ENCODE data around the gene ERN1.

Gene ERN1

DNA sequence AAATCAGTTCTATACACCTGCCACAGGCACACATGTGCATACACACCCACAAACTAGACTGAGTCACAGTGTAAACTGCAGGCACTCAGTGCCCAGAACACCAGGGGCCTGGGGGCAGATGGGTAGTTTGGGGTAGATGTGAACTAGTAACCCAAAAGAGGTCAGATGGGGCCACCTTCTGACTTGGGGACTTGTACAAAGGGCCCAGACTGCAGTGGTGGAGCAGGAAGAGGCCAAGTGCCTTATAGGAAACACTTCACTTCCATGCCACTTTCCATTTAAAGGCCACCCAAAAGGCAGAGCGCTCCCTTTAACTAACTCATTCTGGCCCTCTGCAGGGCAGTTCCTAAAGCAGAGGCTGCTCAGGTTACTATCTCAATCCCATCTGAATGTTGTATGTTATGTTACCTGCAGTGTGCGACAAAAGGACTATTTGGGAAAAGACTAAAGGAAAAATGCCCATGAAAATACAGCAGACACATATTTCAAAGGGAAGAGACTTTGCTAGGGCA, 27.8 kb upstream of the ERN1 start:
- no peak for DNase-seq (ENCODE audit: low read depth)

DNA sequence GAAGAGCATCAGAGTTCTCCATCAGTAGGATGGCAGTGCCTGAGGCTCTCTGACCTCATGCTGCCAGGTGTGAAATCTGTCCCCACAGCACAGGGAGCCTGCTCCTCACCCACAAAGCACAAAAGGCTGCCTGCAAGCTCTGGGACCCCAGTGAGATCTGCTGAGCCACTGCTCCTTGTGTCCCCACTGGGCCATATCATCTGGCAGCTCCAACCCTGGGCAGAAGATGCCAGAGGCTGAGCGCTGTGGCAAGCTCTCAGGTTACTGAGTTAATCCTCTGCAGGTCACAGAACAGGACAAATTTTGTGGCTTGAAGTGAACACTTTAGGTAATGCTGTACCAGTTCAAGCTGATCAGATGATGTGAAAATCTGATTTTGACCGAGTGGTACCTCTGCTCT, 26.7 kb upstream of the ERN1 start:
- DNase-seq (ENCODE audit: low read depth): no peak

DNA sequence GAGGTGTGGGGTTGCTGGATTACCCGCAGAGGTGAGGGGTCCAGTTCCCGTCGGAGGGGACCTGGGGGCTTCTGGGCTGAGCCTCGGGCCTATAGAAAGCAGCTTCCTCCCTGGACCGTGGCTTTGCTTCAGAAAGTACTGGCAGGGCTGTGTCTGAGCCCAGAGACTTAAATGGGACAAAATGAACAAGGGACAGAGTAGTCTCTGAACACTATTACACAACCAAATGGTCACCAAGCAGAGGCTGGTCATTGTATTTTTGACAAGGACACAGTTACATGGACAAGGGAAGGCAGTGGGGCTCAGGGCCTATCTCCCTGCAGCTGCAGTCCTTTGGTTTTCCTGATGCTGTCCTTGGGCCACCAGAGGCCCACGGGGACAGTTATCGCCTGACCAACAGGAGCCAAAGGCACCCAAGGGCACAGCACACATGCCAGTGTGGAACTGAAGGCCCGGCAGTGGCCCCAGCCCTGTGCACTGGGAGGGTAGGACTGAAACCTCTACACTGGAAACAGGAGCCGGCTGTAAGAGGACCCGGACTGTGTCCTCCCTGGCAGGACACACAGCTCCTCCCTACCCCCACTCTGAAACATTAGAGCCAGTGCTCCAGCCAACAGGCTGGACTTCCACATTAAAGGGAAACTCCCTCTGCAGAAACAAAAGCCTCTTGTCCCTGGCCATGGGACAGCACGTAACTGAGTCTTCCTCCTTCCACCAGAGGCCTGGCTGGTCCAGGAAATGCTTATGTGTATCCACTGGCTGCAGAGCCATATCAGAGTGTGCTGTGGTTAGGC, 26.0 kb upstream of the ERN1 start:
- DNase-seq (ENCODE audit: low read depth): no peak

DNA sequence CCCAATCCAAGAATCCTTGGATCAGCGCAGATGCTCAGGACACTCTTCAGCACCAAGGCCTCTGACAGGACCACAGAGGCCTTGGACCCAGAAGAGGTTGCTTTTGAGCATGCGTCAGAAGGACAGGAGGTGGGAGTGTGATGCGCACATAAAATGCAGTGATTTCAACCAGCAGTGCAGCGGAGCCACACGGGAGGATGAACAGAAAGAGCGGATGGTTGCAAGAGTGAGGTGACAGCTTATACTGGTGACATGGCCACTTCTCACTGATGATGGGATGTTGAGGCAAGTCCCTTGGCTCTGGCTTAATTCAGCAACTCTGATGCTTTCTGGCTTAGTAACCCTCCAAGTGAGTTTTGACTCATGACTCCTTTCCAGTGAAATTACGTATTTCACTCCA, 25.2 kb upstream of the ERN1 start:
- no peak for DNase-seq (ENCODE audit: low read depth)

DNA sequence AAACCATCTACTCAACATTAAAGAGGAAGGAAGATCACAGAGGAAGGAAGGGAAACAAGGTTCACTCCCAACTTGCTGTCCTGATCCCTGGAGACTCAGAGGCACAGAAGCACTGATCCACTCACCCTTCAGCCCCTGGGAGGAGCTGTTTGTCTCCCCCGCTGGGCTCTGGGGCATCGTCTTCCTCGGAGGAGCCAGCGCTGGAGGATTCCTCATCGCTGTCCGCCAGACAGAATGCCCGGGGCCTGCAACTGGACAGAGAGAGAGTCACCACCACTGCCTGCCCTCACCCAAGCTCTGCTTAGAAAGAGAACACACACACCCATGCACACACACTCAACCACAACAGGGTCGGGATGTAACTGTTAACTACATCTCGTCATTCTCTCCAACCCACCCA, 24.8 kb upstream of the ERN1 start:
- no peak for DNase-seq (ENCODE audit: low read depth)

DNA sequence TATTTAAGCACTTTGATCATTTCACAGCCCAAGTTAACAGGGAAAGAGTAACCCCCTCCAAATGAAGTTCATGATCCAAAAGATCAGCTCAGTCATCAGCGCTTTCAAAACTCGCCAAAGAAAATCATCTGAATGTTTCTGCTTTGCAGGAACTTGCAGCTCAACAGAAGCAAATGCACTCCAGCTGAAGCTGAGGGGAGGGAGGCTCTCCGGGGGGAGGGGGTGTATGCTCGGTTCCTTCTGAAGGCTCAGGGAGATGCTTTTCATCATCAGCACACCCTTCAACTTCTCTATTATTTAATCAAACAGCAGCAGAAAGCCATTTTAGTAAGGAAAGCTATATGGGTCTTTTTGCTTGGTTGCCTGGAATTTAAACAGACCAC, 24.4 kb upstream of the ERN1 start:
- DNase-seq (ENCODE audit: low read depth): no peak

DNA sequence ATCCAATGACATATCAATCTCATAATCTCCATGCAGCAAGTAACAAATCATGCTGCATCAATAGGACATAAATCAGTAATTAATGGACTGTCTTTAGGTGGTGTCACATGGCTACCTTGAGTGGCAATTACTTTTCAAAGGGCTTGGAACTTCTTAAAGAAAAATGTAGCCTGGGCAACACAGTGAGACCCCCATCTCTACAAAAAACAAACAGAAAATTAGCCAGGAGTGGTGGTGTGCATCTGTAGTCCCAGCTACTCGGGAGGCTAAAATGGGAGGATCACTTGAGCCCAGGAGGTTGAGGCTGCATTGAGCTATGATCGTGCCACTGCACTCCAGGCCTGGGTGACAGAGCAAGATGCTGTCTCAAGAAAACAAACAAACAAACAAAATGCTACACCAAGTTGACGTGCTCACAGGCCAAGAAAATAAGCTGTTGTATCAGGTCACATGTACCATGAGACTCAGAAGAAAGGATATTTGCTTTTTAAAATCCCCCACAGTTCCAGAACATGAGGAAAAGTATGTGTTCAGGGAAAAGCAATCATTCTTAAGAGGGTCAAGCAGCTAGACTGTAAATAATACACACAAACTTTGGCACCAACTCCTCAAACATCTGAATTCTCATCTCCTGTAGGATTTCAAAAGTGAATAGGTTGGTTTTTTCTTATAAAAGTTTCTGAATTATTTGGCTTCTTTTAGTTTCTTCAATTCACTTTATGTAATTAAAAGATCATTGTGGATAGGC, 23.8 kb upstream of the ERN1 start:
- no peak for DNase-seq (ENCODE audit: low read depth)

DNA sequence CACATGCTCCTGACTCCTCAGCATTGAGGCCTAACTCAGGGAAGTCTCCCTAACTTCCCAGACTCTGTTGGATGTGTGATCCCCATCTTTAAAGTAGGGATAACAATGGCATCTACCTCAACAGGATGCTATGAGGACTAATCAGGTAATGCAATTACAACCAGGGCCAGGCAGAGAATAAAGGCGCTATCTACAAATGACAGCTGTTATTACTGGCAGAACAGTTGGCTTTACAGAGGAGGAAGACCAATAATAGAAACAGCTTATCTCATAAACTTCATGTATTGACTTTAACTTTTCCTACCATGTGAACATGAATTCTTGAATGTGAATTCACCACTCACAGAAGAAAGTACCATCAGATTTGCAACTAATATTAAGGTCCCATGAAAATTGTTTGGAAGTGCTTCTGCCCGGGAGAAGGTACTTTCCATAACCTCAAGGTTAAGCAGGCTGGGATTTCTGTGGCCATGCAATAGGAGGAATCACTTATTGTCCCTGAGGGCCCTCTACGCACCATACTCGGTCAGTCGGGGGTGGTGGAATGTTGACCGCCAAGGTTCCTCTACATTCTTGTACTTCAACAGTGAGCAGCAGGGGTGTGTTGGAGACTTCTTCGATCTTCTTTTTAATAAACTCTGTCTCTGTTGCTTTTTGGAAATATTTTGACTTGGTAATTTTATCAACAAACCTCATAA, 22.6 kb upstream of the ERN1 start:
- DNase-seq (ENCODE audit: low read depth): no peak

DNA sequence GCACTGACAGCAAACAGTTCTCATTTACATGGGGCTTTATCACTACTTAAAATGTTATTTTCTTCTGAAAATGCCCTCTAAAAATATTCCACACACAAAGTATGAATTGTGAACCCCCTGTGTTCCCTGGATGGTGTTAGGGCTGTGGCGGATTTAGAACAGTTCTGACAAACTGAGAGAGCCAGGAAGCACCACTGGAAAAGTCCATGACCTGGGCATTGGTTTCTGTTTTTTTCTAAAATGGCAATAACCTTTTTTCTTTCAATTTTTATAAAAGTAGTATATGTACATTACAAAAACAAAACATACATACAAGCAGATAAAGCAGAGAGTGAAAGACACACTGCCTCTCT, 21.0 kb upstream of the ERN1 start:
- no peak for DNase-seq (ENCODE audit: low read depth)

DNA sequence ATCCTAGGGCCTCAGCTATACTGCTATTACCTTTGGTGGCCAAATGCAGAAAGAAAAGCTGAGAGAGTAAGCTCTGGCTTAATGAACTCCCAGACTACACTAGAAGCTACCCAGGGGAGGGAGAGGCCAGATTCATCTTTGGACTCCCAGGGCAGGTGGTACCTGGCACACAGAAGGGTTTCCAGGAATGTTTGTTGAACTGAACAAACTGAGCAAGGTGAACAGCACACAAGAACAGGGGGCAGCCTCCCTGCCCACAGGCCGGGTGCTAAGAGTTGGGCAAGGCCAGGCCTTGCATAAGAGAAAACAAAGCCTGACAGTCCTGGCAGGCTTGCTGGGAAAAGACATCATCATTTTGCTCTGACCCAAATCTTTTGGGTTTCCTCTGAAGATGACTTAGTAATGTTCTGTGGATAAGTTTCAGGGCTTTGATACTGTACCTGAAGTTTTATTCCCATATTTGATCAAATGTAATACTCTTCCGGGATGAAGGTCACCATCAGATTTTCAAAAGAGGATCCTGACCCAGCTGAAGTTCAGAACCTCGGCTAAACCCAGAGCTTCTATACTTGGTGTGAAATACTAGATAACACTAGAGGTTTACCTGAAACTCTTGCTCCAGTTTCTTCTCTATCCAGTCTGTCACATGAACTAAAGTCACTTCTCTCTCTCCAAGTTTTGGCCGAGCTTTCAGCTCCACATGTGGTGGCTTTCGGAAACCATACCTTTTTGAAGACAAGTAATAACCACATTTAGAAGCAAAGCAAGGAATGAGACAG, 20.5 kb upstream of the ERN1 start:
- DNase-seq (ENCODE audit: low read depth): no peak

DNA sequence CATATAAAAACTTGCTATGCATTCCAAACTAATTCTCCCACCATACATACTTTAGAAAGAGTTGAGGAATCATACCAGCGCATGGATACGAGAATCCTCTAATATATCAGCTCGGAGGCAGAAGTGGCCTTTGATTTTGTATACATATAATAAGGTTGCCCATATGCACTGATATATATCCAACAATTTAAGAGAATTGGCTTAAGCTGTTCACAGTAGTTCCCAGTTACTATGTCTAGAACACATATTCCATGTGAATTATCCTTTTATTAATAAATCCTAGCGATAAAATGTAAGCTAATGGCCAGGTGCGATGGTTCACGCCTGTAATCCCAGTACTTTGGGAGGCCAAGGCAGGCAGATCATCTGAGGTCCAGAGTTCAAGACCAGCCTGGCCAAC, 19.3 kb upstream of the ERN1 start:
- no peak for DNase-seq (ENCODE audit: low read depth)

DNA sequence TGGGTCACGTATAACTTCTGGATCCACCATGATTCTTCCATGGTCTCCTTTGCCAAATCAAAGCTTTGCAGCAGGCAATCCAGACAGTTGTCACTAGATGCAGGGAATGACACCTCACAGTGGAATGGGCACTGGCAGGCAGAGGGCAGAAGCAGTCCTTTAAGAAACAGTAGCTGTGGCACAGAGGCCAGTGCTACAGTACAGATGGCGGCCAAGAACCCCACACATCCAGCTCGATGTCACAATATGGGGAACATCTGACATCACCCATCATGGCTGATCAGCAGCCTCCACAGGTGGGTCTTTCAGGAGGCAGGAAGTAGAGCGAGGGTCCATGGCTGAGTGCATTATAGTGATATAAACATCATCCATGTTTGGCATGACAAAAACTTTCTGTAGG, 18.8 kb upstream of the ERN1 start:
- DNase-seq (ENCODE audit: low read depth): no peak

DNA sequence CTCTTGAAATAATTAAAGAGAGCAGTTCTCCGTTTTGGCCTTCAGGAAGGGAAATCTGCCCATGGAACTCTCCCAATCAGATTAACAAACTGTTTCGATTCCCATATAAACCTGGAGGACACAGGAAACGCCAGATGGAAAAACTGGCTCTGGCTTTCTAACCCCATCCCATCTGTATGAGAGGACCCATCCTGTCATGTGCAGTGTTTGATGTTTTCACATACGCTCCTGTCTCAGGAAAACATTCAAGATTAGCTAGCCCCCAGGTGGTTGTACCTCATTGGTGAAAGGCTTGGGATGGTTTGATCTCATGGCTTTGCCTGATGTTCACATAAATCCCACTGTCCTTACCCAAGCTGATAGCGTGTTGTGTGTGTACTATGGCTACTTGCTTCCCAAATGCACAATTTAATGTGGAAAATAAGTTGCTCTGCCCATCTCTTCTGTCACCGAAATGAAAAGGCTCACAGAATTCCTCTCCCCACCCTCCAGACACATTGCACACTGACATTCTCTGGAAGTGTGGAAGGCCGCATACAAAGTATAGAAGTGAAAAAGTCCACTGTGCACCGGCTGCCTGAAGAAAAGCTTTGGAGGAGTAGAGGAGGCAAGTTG, 18.2 kb upstream of the ERN1 start:
- no peak for DNase-seq (ENCODE audit: low read depth)

DNA sequence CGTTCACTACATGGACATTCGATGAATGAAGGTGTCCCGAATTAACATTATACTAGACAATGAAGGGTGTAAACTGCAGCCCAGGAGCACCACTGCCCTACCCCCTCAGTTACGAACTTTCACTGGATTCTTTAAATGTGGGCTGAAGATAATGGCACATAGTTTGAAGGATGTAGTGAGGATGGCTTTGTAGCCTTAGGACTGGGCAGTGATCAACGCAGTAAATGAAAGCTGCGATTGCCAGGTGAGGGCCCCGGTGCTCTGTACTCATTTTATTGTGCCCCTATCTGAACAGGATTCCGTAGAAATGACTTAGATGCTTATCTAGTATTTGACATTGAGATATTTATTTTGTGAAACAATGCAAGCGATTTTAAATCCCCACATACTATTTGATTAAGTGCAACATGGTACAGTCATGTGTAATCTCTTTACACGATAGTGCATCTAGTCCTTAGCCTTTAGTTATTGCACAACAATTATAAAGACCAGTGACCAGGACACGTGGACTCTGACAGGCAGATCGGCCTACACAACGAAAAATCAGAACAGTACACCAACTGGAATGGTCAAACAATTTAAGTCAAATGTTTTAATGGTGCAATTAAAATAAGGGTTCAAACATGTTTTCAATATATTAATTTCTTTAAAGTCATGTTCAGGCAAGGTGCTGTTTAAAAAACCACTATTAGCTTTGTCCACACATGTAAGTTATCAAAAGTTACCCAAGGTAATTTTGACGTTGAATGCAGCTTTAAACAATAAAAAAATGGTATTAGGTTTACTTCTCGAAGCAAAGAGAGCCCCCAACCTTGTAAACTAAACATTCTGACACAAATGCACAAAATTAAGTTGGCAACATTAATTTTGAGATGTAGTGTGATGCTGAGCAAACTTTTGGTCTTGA, 17.4 kb upstream of the ERN1 start:
- DNase-seq (ENCODE audit: low read depth): no peak

DNA sequence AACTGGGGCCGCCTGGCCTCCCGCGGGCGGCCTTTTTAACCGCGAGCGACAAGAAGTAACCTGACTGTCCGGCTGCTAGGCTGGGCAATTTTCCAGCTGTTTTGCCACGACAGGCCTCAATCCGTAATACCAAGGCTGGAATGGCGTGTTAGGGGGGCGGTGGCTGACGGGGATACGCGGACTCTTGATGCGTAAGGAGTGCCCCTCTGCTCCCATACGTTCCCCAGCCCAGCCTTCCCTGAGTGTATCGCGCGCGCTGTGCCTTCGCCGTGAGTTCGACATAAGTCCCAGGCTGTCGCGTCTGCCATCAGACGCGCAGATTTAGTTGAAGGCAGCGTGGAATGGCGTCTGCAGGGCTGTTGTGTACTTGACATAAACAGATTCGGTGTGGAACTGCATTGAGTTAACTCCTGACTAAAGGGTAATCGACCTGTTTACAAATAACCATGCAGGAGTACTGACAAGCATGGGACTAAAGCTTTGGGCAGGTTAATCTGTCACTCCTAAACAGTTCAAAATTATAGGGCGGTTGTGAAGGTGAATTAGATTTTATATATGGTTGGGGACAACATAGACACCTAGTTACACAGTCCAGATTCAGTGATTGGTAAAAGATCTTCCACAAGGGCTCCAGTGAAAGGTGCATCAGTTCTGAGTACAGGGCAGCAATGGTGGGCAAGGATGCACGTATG, 16.6 kb upstream of the ERN1 start:
- peak; percentile 24 for DNase-seq (ENCODE audit: low read depth)

DNA sequence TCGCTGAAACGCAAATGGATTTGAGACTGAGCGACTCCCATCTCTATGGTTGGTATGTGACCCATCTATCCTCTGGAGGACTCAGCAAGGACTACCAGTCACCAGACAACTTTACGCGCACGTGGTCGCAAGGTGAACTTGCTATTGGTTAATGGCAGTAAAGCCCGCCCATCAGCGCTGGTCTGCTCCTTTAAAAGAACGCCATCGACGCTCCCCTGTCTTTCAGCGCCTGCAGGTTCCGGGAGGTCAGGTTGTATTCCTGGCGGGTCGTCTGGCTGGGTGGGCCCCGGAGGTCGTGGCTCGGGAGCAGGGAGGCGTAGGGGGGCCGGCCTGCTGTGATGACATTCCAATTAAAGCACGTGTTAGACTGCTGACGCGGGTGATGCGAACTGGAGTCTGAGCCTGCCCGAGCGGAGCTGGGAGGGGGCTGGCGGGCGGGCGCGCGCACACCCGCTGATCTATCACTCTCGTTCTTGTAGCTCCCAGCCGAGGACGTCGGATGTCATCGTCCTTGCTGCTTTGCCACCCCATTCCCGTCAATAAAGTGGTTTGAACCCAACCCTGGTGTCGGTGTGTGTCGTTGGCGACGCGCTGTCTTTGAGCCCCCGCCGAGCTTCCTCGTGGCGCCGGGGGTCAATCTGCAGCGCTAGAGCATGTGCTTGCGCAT, 15.9 kb upstream of the ERN1 start:
- DNase-seq (ENCODE audit: low read depth): peak; percentile 95

DNA sequence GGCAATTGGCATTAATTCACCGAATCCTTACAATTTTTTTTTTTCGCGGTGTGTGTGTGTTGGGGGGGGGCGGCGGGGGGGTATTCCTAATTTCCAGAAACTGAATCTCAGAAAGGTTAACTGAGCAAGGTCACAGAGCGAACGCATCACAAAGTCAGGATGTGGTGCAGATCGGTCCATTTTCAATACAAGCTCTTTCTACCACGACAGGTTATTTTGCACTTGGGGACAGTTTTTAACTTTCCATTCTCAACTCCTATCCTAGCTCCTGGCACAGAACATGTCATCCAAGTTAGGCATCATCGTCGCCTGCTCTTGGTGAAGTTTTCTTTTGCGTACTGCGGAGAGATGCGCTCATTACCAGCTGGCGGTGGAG, 15.4 kb upstream of the ERN1 start:
- no peak for DNase-seq (ENCODE audit: low read depth)

DNA sequence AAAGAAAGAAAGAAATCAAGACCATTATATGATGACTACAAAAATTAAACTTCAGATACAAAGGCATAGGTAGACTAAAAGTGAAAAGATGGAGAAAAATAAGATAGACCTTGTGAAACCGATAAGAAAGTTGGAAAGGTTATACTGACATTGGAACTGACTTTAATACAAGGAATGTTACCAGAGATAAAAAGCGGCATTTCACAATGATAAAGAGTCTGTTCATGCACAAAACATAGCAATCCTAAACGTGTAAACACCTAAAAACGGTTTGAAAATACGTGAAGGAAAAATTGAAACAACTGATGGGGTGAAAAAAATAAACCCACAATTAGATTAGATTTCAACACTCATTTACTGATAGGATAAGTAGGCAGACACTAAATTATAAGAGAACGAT, 9.6 kb upstream of the ERN1 start:
- DNase-seq (ENCODE audit: low read depth): no peak

DNA sequence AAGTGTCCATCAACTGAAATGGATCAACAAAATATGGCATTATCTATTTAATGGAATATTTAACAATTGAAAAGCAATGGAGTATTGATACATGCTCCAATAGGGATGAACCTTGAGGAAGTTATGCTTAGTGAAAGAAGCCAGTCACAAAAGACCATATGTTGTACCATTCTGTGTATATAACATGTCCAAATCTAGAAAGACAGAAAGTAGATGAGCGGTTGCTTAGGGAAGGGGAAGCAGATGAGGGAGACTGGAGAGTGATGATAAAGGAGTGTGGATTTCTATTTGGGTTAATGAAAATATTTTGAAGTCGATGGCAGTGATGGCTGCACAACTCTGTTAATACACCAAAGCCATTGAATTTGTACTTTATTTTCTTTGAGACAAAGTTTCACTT, 8.5 kb upstream of the ERN1 start:
- no peak for DNase-seq (ENCODE audit: low read depth)

DNA sequence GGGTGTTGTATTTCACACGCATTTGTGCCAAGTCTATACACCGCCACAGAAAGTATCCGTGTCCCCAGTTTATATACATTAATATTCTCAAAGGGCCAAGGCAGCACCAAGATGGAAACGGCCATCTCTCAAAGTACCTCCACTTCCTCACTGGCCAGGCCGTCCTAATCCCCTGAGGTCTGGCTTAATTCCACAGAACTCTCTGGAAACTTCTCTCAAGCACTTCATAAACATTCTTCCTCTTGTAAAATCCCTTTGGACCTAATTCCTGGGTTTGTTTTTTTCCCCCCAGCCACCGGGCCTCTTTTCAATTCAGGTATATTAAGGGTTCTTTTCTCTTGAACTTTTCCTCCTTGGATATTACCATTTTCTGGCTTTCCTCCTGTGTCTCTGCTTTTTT, 5.1 kb upstream of the ERN1 start:
- no peak for DNase-seq (ENCODE audit: low read depth)
